ENCODE data around the gene AKR1A1.

AKR1A1 gene

DNA sequence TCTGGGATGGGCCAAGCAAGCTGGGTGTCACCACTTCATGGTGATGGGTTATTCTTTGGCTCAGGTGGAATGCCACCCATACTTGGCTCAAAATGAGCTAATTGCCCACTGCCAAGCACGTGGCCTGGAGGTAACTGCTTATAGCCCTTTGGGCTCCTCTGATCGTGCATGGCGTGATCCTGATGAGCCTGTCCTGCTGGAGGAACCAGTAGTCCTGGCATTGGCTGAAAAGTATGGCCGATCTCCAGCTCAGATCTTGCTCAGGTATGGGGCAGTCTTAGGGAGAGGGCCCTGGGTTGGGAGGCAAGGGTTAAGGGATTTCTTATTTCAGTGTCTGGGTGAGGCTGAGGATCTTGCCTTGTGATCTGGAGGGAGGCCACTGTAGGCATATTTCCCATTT is 17.8 kb downstream of the AKR1A1 start:
- no peak for DNase-seq
- TF ChIP-seq, protein P1, sequence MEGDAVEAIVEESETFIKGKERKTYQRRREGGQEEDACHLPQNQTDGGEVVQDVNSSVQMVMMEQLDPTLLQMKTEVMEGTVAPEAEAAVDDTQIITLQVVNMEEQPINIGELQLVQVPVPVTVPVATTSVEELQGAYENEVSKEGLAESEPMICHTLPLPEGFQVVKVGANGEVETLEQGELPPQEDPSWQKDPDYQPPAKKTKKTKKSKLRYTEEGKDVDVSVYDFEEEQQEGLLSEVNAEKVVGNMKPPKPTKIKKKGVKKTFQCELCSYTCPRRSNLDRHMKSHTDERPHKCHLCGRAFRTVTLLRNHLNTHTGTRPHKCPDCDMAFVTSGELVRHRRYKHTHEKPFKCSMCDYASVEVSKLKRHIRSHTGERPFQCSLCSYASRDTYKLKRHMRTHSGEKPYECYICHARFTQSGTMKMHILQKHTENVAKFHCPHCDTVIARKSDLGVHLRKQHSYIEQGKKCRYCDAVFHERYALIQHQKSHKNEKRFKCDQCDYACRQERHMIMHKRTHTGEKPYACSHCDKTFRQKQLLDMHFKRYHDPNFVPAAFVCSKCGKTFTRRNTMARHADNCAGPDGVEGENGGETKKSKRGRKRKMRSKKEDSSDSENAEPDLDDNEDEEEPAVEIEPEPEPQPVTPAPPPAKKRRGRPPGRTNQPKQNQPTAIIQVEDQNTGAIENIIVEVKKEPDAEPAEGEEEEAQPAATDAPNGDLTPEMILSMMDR (IDR thresholded peaks at IDR 0.05): no peak
- no peaks in the 10 kb centered on the region for H3K27me3 ChIP-seq
- no peak overlapping the region for H3K4me3 ChIP-seq
- H3K4me1 ChIP-seq: no peaks in the 10 kb centered on the region
- intact Hi-C loops (cut with DNase I; ENCODE audit: low total_unique reads): loop anchor here (2.0 to 10.0 kb wide), 2 partner anchors 54 to 224 kb away; partner anchors contain the start of genes MUTYH and TOE1
- peaks cover 10 to 58% (median 25%) of the 10 kb centered on the region in 3 donors for H3K36me3 ChIP-seq
- no peak overlapping the region for H3K27ac ChIP-seq
- H3K9me3 ChIP-seq: no peaks in the 10 kb centered on the region

GRCh38 chr1:45569571-45569961 is 18.9 kb downstream of the AKR1A1 start:
- no peaks in the 10 kb centered on the region for H3K4me1 ChIP-seq
- H3K4me3 ChIP-seq: no peak overlapping the region
- intact Hi-C loops (cut with DNase I; ENCODE audit: low total_unique reads): loop anchor here (2.0 to 10.0 kb wide), 2 partner anchors 55 to 225 kb away; partner anchors contain the start of genes MUTYH and TOE1
- DNase-seq: no peak
- H3K27ac ChIP-seq: no peak overlapping the region
- peaks cover 10 to 48% (median 25%) of the 10 kb centered on the region in 3 donors for H3K36me3 ChIP-seq
- TF ChIP-seq, protein P1 (IDR thresholded peaks at IDR 0.05): no peak
- H3K27me3 ChIP-seq: no peaks in the 10 kb centered on the region
- H3K9me3 ChIP-seq: no peaks in the 10 kb centered on the region

DNA sequence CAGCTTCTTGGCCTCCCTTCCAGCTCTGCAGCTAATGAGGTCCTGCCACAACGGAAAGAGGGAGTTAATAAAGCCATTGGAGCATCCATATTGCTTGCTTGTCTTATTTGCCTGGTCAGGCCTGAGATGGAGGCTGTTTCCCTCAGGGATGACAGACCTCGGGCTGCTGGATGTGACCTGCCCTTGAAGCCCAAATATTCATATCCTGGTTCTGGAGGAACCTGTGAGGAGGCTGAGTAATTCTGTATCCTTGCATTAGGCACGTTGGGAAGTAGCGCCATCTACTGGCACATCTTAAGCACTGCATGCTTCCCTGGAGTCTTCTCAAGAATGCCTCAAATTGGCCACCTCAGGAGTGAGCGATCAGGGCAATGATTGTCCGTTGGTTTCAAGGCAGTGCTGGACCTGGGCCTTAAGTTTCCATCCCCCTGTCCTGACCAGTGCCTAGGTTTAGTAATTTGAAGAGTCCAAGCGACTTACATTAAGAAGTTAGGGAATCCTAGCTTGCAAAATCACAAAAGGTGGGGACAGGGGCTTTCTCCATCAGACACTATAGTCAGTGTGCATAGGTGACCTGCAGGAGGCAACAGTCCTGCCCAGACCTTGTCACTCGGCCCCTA is 19.4 kb downstream of the AKR1A1 start:
- TF ChIP-seq, protein P1 (IDR thresholded peaks at IDR 0.05): peak; percentile 91 to 98
- Histone ChIP-seq H3K4me3 (no peak overlapping the region), H3K36me3 (peaks cover 10 to 48% (median 25%) of the 10 kb centered on the region in 3 donors), H3K4me1 (no peaks in the 10 kb centered on the region), H3K27ac (no peak overlapping the region), H3K27me3 (no peaks in the 10 kb centered on the region), H3K9me3 (no peaks in the 10 kb centered on the region)
- intact Hi-C loops (cut with DNase I; ENCODE audit: low total_unique reads): loop anchor here (2.0 to 10.0 kb wide), 2 partner anchors 55 to 225 kb away; partner anchors contain the start of genes MUTYH and TOE1
- peak; percentile 55 to 84 for DNase-seq

DNA sequence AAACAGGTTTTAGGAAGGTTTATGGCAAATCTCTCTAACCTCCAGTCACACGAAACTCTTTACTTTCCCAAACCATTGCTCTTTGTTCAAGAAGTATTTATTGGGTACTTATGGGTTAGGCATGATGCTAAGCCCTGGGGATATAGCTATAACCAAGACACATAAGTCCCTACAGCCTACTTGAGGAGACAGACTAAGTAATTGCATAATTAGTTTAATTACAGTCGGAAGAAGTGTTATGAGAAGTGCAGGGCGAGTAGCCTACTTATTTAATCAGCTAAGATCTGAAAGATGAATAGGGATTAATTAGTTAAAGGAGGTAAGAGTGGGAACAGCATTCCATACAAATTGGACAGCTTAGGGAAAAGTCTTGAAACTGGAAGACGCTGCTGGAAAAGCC is 20.0 kb downstream of the AKR1A1 start:
- Histone ChIP-seq H3K27me3 (no peaks in the 10 kb centered on the region), H3K4me1 (no peaks in the 10 kb centered on the region), H3K9me3 (no peaks in the 10 kb centered on the region), H3K4me3 (no peak overlapping the region), H3K36me3 (peaks cover 10 to 48% (median 25%) of the 10 kb centered on the region in 3 donors), H3K27ac (no peak overlapping the region)
- intact Hi-C loops (cut with DNase I; ENCODE audit: low total_unique reads): no loop called here
- no peak for DNase-seq
- TF ChIP-seq, protein P1 (IDR thresholded peaks at IDR 0.05): no peak

DNA sequence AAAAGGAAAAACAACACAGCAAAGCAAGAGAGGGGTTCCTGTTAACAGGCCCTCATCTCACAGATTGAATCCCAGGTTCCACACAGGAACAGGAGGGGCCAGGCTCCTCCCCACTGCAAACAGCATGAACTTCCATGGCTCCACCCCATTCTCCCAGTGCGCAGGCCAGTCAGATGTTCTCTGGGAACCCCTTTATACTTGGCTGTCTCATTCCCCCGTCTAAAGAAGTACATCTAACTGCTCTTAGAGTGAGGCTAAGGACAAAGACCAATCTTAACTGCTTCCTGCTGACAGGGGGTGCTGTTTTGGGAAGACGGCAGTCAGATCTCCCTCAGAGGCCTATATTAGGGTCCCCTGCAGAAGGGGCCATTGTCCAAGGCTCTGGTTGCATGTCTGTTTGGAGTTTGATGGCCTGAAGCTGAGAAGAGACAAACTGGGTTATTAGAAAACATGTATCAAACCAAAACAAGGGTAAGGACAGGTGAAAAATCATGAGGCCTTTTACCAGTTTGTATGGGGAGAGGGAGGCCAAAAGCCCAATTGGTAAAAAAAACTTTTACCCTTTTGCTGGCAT is 22.7 kb downstream of the AKR1A1 start:
- H3K4me1 ChIP-seq: no peaks in the 10 kb centered on the region
- H3K27ac ChIP-seq: no peak overlapping the region
- no peaks in the 10 kb centered on the region for H3K27me3 ChIP-seq
- no peak for DNase-seq
- H3K9me3 ChIP-seq: no peaks in the 10 kb centered on the region
- intact Hi-C loops (cut with DNase I; ENCODE audit: low total_unique reads): no loop called here
- H3K4me3 ChIP-seq: no peak overlapping the region
- TF ChIP-seq, protein P1 (IDR thresholded peaks at IDR 0.05): no peak
- peaks cover 0 to 25% (median 6%) of the 10 kb centered on the region in 3 donors for H3K36me3 ChIP-seq
